ENCODE measurements around the gene TYSND1.
"Not testable (repeated sequence)": the region's sequence is repeated elsewhere in the genome, so short reads cannot be mapped to it uniquely, and the experiment has no call there.

Gene TYSND1

DNA sequence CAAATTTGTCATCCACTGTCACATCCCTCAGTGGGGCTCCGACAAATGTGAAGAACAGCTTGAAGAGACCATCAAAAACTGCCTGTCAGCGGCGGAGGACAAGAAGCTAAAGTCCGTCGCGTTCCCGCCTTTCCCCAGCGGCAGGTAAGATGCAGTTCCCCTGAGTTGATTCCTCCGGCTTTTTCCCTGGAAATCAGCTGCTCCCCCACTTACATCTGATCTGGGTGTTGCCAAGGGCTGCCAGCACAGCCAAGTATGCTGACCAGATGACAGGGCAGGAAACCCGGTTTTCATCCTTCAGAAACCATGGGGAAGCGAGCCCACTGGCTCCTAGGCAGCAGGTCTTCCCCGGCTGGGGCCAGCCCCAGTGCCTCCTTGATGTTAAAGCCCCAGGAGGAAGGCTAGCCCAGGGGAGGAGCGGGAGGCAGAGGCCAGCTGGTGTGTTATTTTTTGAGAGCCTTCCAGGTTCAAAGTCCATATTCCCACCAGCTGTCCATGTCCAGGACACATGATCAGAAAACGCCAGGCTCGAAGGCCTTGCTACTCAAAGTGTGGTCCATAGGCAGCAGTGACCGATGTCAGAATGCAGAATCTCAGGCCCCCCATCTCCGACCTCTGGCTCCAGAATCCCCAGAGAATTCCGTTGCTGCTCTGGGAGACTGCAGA, 37.3 kb downstream of the TYSND1 start:
- DNase-seq (ENCODE audit: low read depth in 2 of 2), result no peak

- no peak for DNase-seq (ENCODE audit: low read depth in 2 of 2)
Observed at GRCh38 chr10:70106958-70107791, 39.3 kb downstream of the TYSND1 start.

DNA sequence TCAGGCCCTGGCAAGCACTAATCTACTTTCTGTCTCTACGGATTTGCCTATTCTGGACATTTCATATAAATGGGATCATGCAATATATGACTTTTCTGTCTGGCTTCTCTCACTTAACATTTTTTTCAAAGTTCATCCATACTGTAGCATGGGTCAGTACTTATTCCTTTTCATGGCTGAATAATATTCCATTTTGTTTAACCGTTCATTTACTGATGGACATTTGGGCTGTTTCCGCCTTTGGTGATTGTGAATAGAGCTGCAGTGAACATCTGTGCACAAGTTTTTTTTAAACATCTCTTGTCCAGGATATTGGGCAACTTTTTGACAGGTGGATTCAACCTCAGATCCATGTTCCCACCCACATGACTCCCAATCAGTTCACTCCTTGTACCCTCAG, 44.8 kb downstream of the TYSND1 start:
- no peak for DNase-seq (ENCODE audit: low read depth in 2 of 2)

DNA sequence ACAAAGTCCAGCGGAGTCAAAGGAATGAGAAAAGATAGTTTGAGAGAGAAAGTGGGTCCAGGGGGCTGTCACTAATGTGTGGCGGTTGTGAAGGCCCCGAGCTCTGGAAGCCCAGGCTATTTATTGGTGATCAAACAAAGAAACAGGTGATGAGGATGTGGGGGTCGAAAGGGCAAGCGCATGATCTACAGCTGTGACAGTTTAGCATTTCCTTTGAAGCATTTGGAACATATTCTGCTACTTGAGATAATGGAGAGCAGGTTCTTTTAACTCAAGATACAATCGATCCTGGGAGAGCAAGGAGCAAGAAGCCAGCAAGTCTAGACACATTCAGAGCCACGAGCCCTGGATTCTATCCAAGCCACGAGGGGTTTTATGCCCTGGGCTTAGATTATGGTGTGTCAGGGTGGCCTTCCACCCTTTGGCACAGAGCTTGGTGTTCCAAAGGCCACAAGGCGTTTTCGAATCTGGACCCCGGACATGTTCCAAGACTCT, 45.4 kb downstream of the TYSND1 start:
- DNase-seq (ENCODE audit: low read depth in 2 of 2), result not testable (repeated sequence)

GRCh38 chr10:70098271-70098670, 48.2 kb downstream of the TYSND1 start:
- no peak for DNase-seq (ENCODE audit: low read depth in 2 of 2)

DNA sequence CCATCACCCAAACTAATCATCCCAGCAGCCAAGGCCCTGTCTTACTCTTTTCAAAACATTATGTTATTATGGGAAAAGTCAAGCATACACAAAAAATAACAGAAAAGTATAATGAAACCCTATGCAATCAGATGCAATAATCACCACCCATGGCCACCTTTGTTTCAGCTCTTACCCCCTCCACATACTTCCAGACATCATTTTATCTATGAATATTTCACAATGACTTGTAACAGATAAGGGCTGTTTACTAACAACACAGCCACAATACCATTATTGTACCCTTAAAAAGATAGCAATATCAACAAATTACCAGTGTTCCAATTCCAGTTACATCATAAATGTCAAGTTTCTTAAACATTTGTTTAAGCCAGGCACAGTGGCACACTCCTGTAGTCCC, 49.0 kb downstream of the TYSND1 start:
- no peak for DNase-seq (ENCODE audit: low read depth in 2 of 2)

DNA sequence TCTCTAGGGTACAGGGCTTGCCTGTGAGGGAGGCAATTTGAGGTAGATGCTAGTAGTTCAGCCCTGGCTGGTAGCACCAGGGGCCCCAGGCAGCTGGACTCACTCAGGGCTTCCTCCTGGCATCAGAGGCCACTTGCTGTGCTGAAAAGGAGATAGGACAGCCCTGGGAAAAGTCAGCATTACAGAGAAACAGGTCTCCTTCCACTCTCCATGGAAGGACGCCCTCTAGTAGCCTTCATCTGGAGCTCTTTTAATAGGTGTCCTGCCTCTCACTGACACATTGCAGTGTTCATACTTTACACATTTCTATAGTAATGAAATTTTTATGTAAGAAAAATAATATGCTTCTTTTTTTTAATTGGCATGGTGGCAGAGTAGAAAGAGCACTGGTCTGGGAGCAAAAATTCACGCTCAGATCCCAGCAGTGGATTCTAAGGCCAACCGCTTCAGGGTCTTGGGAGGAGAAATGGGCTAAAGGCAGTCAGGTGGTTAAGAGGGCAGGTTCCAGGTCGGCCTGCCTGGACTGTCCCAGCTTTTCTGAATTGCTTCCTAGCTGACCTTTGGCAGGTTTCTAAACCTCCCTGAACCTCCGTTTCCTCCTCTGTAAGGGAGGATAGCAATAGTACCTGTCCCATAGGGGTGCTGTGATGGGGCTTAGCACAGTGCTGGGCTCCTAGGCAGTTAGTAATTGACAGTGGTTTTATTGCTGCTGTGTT, 49.6 kb downstream of the TYSND1 start:
- no peak for DNase-seq (ENCODE audit: low read depth in 2 of 2)

GRCh38 chr10:70096016-70096704, 50.3 kb downstream of the TYSND1 start:
- no peak for DNase-seq (ENCODE audit: low read depth in 2 of 2)

GRCh38 chr10:70094250-70094649, 52.2 kb downstream of the TYSND1 start:
- DNase-seq (ENCODE audit: low read depth in 2 of 2), result no peak

DNA sequence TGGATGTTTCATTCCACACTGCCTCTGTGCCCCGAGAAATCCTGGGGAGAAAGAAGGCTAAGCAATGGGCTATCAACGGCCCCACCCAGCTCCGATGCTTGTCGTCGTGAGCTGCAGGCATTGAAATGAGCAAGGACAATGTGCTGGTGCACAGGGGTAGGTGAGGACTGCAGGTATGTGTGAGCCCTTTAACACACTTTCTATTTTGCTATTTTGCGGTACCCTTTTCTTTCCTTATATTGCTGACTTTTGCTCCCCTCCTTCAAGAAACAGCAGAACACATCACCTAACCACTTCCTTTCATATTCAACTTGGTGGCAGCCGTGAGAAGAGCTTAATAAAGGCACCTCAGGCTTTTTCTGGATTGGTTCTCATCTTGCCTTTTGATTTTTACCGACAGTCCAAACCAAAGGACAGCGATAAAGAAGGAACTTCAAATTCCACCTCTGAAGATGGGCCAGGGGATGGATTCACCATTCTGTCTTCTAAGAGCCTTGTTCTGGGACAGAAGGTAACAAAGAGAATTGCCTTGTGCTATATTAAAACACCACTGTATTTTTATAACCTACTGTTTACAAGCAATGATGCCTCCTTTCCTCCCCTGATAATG, 53.1 kb downstream of the TYSND1 start:
- peak in 1 of 2 donors; percentile 10 for DNase-seq (ENCODE audit: low read depth in 2 of 2)

GRCh38 chr10:70092389-70092718, 54.1 kb downstream of the TYSND1 start:
- no peak for DNase-seq (ENCODE audit: low read depth in 2 of 2)

DNA sequence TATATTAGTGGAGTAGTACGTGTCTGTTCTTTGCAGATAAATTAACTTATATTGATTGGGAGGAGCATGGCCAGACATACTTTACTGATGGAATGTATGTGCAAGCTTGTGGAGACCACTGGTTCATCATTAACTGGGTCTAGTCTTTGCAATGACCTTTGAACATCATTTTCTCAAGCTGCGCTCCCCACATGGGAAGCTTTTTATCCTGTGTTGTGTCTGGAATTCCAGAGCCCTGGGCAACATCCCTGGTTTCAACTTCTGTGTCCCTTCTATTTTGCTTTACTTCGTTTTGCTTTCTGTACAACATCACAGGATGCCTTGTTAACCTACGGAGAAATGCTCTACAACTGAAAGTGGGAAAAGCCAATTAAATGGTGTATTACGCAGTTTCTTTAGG, 55.5 kb downstream of the TYSND1 start:
- DNase-seq (ENCODE audit: low read depth in 2 of 2), result no peak

- DNase-seq (ENCODE audit: low read depth in 2 of 2), result no peak
Observed at GRCh38 chr10:70090013-70090412, 56.5 kb downstream of the TYSND1 start.

- no peak for DNase-seq (ENCODE audit: low read depth in 2 of 2)
Observed at GRCh38 chr10:70088308-70088698, 58.2 kb downstream of the TYSND1 start.

All from stimulated activated CD8-positive, alpha-beta memory T cell treated with anti-CD3 and anti-CD28 coated beads, Interleukin-7, amount 100 ng/mL, for 4 hours (primary cell).